K562 (cell line): Measurements from ENCODE around the gene LY6G6C. TPM values are rescaled to one million over a fixed set of nuclear protein-coding genes. Genes with fewer than 3 reads are reported as not detected.

Source experiments
- ASH1L ChIP-seq: fragments of 450-650 bp; IDR thresholded peaks from 2 replicates; pipeline ENCODE4 v1.6.1; 2018; ENCODE audit warnings: borderline replicate concordance, mild to moderate bottlenecking, low read depth; ENCODE audit not compliant: partially characterized antibody
- DACH1 ChIP-seq: fragments of 450-650 bp; IDR thresholded peaks from 2 replicates; pipeline ENCODE4 v1.6.1; 2018; ENCODE audit not compliant: partially characterized antibody
- ETS1 ChIP-seq: conservative IDR thresholded peaks from 2 replicates; pipeline ENCODE4 v1.6.1; 2011; ENCODE audit warnings: low read depth, mild to moderate bottlenecking, low read length; ENCODE audit not compliant: control insufficient read depth
- ETS2 ChIP-seq: IDR thresholded peaks from 2 replicates; pipeline ENCODE4 v1.6.1; 2016; ENCODE audit warnings: borderline replicate concordance, missing genetic modification characterization, mild to moderate bottlenecking, moderate library complexity, missing compliant biosample characterization; ENCODE audit not compliant: poor library complexity, severe bottlenecking
- FOXJ3 ChIP-seq: sonication (generic); formaldehyde crosslinking; IDR thresholded peaks from 2 replicates; pipeline ENCODE4 v1.4.0; 2020; ENCODE audit warnings: mild to moderate bottlenecking, missing genetic modification reagents
- GTF2E2 ChIP-seq: fragments of 200-800 bp; sonication (Bioruptor generic); IDR thresholded peaks from 2 replicates; pipeline ENCODE4 v1.6.1; 2016; ENCODE audit warnings: missing genetic modification characterization, missing compliant biosample characterization
- MAFF ChIP-seq: IDR thresholded peaks from 2 replicates; pipeline ENCODE4 v1.6.1; 2012; ENCODE audit warnings: low read length, improper control_type of control experiment
- MED1 ChIP-seq: sonication (generic); formaldehyde crosslinking; IDR thresholded peaks from 2 replicates; pipeline ENCODE4 v1.8.1; 2023; ENCODE audit warnings: missing genetic modification reagents, borderline replicate concordance
- MTA1 ChIP-seq: fragments of 450-650 bp; IDR thresholded peaks from 2 replicates; pipeline ENCODE4 v1.6.1; 2017; ENCODE audit warnings: borderline replicate concordance
- PHF8 ChIP-seq: fragments of 200-600 bp; sonication (generic); IDR thresholded peaks from 2 replicates; pipeline ENCODE4 v1.6.1; 2012; ENCODE audit warnings: mixed run types, mild to moderate bottlenecking, inconsistent platforms, low read length, moderate library complexity, borderline replicate concordance
- PTTG1 ChIP-seq: fragments of 450-650 bp; IDR thresholded peaks from 2 replicates; pipeline ENCODE4 v1.6.1; 2016; ENCODE audit warnings: low read depth, mild to moderate bottlenecking, missing genetic modification characterization, missing compliant biosample characterization
- RBM14 ChIP-seq: fragments of 200-400 bp; formaldehyde crosslinking; IDR thresholded peaks from 2 replicates; pipeline ENCODE4 v1.6.1; 2018; ENCODE audit warnings: low read depth, mild to moderate bottlenecking, low read length, moderate library complexity, borderline replicate concordance; ENCODE audit not compliant: insufficient read depth
- RFX7 ChIP-seq: fragments of 250-450 bp; sonication (Bioruptor Pico); IDR thresholded peaks from 2 replicates; pipeline ENCODE4 v1.5.1; 2021; ENCODE audit warnings: mild to moderate bottlenecking
- SIN3B ChIP-seq: fragments of 450-650 bp; IDR thresholded peaks from 2 replicates; pipeline ENCODE4 v1.6.1; 2017; ENCODE audit warnings: low read depth, mild to moderate bottlenecking, moderate library complexity
- U2AF2 ChIP-seq: fragments of 200-400 bp; formaldehyde crosslinking; optimal IDR thresholded peaks from 2 replicates; pipeline ENCODE3; 2017; ENCODE audit warnings: low read depth, mild to moderate bottlenecking, low read length
- ZFP91 ChIP-seq: sonication (generic); formaldehyde crosslinking; IDR thresholded peaks from 2 replicates; pipeline ENCODE4 v1.8.0; 2022; ENCODE audit warnings: mild to moderate bottlenecking, missing genetic modification reagents
- ZFX ChIP-seq: sonication (generic); formaldehyde crosslinking; IDR thresholded peaks from 2 replicates; pipeline ENCODE4 v1.8.0; 2022; ENCODE audit warnings: mild to moderate bottlenecking, missing genetic modification reagents, moderate library complexity
- ZNF121 ChIP-seq: sonication (generic); formaldehyde crosslinking; conservative IDR thresholded peaks from 2 replicates; pipeline ENCODE4 v1.8.0; 2022; ENCODE audit warnings: missing genetic modification reagents
- ZNF197 ChIP-seq: fragments of 200-800 bp; sonication (Bioruptor generic); IDR thresholded peaks from 2 replicates; pipeline ENCODE4 v1.6.1; 2016; ENCODE audit warnings: low read depth, missing genetic modification characterization, missing compliant biosample characterization
- ZNF24 ChIP-seq: fragments of 450-650 bp; IDR thresholded peaks from 2 replicates; pipeline ENCODE4 v1.6.1; 2016
- ZNF280A ChIP-seq: fragments of 450-650 bp; IDR thresholded peaks from 2 replicates; pipeline ENCODE4 v1.6.1; 2018; ENCODE audit warnings: mild to moderate bottlenecking, low read depth; ENCODE audit not compliant: partially characterized antibody
- ZNF324 ChIP-seq: fragments of 250-450 bp; sonication (Bioruptor Pico); IDR thresholded peaks from 2 replicates; pipeline ENCODE4 v1.4.0; 2020; ENCODE audit warnings: mild to moderate bottlenecking
- ZNF41 ChIP-seq: fragments of 250-450 bp; sonication (Bioruptor Pico); conservative IDR thresholded peaks from 2 replicates; pipeline ENCODE4 v1.4.0; 2020; ENCODE audit warnings: mild to moderate bottlenecking
- ZNF444 ChIP-seq: fragments of 250-450 bp; sonication (Bioruptor Pico); IDR thresholded peaks from 2 replicates; pipeline ENCODE4 v1.4.0; 2020; ENCODE audit warnings: mild to moderate bottlenecking, moderate library complexity
- ZNF561 ChIP-seq: fragments of 450-650 bp; formaldehyde crosslinking; conservative IDR thresholded peaks from 2 replicates; pipeline ENCODE4 v1.4.0; 2020; ENCODE audit warnings: mild to moderate bottlenecking, moderate library complexity
- ZNF780A ChIP-seq: fragments of 250-450 bp; sonication (Bioruptor Pico); IDR thresholded peaks from 2 replicates; pipeline ENCODE4 v1.5.0; 2021; ENCODE audit warnings: mild to moderate bottlenecking
- polyA plus RNA-seq, 8 experiments: library from polyadenylated mRNA; depleted of rRNA in 4 of 8; stranded (reverse) in 5 of 8; unstranded in 3 of 8; fragments of >200 nt; fragmentation: Nextera tagmentation in 2 of 8; fragmentation: Illumina TruSeq in 1 of 8; extraction: Ambion mirVana in 2 of 8; extraction: Trizol in 1 of 8; gene quantifications; 2 replicates each; pipeline versions ENCODE4 v1.2.1 to v1.2.3, GENCODE V29; 2011 to 2014; ENCODE audit warnings: inconsistent platforms in 1 of 8, missing spikeins in 1 of 8
- total RNA-seq, 7 experiments: library from RNA; depleted of rRNA in 6 of 7; stranded (reverse); fragments of >200 nt in 6 of 7; fragmentation: Illumina TruSeq in 2 of 7; extraction: Trizol in 2 of 7; gene quantifications; 2 replicates each; pipeline versions ENCODE4 v1.2.1 to v1.2.3, GENCODE V29; 2011 to 2021; ENCODE audit warnings: low replicate concordance in 1 of 7

Gene LY6G6C
- total and polyA plus RNA-seq, 9 of the 15 experiments (the other 6 are each of a cell fraction or from before 2014, with no cell fraction given) = 0.06 to 0.20 TPM; not detected in 7

- TF ChIP-seq ZNF41 (CRISPR knock-in tag) (no peak), MTA1 (peak; percentile 78; the same call in 1 of the 2 replicates), ZNF561 (CRISPR knock-in tag) (no peak), U2AF2 (no peak), SIN3B (no peak), PHF8 (no peak), DACH1 (peak; percentile 34), ZNF280A (peak; percentile 57), ZNF444 (CRISPR knock-in tag) (no peak), ASH1L (no peak), MED1 (CRISPR knock-in tag) (no peak), ZFP91 (CRISPR knock-in tag) (no peak), ZNF197 (CRISPR knock-in tag) (0 out of 2 replicates have a peak, but pooled peaks have one; percentile 36), MAFF (no peak), ZNF324 (CRISPR knock-in tag) (no peak), ETS2 (tag) (no peak), ZNF24 (peak; percentile 66; the same call in 1 of the 2 replicates), ZNF121 (CRISPR knock-in tag) (no peak; the same call in 1 of the 2 replicates), RBM14 (no peak), PTTG1 (tag) (no peak), ZFX (peak; percentile 39; the same call in 1 of the 2 replicates), FOXJ3 (no peak), RFX7 (no peak), ZNF780A (no peak), GTF2E2 (tag) (no peak), ETS1 (peak; percentile 71; the same call in 1 of the 2 replicates)
Observed at GRCh38 chr6:31769684-31770371, 48.3 kb upstream of the LY6G6C start (continued).
